Skeletal muscle tissue (tissue), 4 donors: ENCODE data around the gene LDHB. TPM values are rescaled to one million over a fixed set of nuclear protein-coding genes. Genes with fewer than 3 reads are reported as not detected.
"Not testable (repeated sequence)": the region's sequence is repeated elsewhere in the genome, so short reads cannot be mapped to it uniquely, and the experiment has no call there.

Experiments
- H3K27ac ChIP-seq: one replicate; pipeline ENCODE4 v1.7.0; 2013; ENCODE audit warnings: mild to moderate bottlenecking, low read depth, low read length, inconsistent platforms
- H3K27me3 ChIP-seq, 3 donors: one replicate each; pipeline ENCODE4 v1.7.0; 2013; ENCODE audit warnings: low read length in 3 of 3; ENCODE audit not compliant: control insufficient read depth in 3 of 3, insufficient read depth in 3 of 3
- H3K36me3 ChIP-seq, 3 donors: one replicate each; pipeline ENCODE4 v1.7.0; 2013; ENCODE audit warnings: low read length in 3 of 3; ENCODE audit not compliant: control insufficient read depth in 3 of 3, insufficient read depth in 3 of 3
- H3K4me1 ChIP-seq, 3 donors: one replicate each; pipeline ENCODE4 v1.7.0; 2013; ENCODE audit warnings: low read length in 3 of 3, mild to moderate bottlenecking in 3 of 3; ENCODE audit not compliant: control insufficient read depth in 3 of 3, insufficient read depth in 3 of 3
- H3K4me3 ChIP-seq, 3 donors: one replicate each; pipeline ENCODE4 v1.7.0; 2013; ENCODE audit warnings: low read length in 3 of 3
- H3K9ac ChIP-seq, 3 donors: one replicate each; pipeline ENCODE4 v1.7.0; 2013; ENCODE audit warnings: low read length in 3 of 3, mild to moderate bottlenecking in 3 of 3, moderate library complexity in 2 of 3, low read depth in 1 of 3
- H3K9me3 ChIP-seq, 3 donors: one replicate each; pipeline ENCODE4 v1.7.0; 2013; ENCODE audit warnings: low read length in 3 of 3; ENCODE audit not compliant: control insufficient read depth in 3 of 3
- total RNA-seq: library from RNA; depleted of rRNA; stranded (reverse); fragments of >200 nt; gene quantifications from one replicate; pipeline ENCODE4 v1.2.3, GENCODE V29; 2014
- donor health status: Osteomylitis.

Gene LDHB
- total RNA-seq, 1 donor from 2014 or later = 498 TPM

DNA sequence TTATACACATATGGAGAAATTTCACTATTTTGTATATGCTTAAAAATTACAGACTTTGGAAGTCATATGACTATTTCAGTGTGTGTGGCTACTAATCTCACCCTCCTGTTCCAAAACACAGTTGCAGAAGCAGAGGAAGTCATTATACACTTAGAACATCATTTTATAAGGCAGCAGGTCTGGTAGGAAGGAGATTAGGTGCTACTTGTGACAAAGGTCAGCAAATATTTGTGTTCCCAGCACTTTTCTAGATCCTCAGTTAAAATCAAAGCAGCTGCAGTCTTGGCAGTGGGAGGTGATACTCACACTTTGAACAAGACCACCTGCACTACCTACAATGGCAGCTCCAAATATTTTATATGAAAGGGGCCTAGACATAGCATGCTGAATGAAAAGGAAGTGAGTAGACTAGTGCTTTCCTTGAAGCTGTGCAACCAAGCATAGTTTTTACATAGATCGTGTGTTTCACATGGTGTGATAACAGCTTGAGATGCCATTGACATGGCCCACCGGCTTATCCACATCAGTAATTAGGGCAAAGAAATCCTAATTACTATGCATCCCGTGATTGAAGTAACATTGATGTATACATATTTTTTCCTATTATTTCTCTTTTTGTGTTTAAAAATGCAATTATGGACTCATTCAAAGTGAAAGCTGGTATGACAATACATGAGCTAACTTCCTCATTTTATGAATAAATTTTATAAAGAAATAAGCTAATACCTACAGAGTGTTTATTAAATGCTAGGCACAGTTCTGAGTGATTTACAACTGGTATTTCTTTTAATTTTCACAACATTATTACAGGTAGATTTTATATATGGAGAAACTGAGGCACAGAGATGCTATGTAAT lies 58.3 kb downstream of the LDHB start:
- Histone ChIP-seq H3K36me3 (no peaks in the 10 kb centered on the region), H3K4me3 (no peak overlapping the region), H3K4me1 (no peaks in the 10 kb centered on the region), H3K27ac (no peak overlapping the region), H3K9ac (no peak overlapping the region), H3K9me3 (no peaks in the 10 kb centered on the region), H3K27me3 (no peaks in the 10 kb centered on the region)

DNA sequence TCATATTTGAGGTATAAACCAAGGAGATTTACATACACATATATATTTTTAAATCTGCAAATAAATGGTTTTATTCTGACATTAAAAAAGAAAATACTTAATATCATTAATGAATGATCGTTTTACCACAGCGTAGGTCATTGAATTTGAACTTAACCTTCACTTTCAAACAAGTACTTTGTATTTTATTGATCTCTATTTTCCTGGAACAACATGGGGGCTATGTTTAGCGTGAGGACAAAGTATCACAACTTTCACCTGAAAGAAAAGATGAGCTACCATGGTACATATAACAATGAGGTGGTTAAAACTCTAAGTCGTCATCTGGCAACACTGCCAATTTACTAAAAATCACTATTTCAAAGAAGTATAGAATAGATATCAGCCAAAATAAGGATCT lies 59.0 kb downstream of the LDHB start:
- Histone ChIP-seq H3K9ac (no peak overlapping the region), H3K36me3 (no peaks in the 10 kb centered on the region), H3K9me3 (no peaks in the 10 kb centered on the region), H3K4me1 (no peaks in the 10 kb centered on the region), H3K27me3 (no peaks in the 10 kb centered on the region), H3K4me3 (no peak overlapping the region), H3K27ac (no peak overlapping the region)

DNA sequence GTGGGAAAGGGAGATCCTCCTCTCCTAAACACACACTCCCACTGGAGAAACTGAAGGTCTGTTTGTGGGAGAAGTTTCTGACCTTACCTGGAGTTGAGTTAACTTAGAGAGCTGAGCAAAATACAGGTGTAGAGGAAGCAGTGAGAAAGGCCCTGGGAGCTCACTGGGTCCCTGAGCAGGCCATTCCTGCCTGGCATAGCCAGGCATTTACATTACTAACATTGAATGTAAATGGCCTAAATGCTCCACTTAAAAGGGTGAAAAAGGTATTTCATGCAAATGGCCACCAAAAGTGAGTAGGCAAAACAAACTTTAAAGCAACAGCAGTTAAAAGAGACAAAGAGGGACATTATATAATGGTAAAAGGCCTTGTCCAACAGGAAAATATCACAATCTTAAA lies 62.3 kb downstream of the LDHB start:
- not testable (repeated sequence) for H3K4me3 ChIP-seq, H3K9me3 ChIP-seq, H3K9ac ChIP-seq, H3K27ac ChIP-seq, H3K4me1 ChIP-seq, H3K27me3 ChIP-seq, H3K36me3 ChIP-seq

DNA sequence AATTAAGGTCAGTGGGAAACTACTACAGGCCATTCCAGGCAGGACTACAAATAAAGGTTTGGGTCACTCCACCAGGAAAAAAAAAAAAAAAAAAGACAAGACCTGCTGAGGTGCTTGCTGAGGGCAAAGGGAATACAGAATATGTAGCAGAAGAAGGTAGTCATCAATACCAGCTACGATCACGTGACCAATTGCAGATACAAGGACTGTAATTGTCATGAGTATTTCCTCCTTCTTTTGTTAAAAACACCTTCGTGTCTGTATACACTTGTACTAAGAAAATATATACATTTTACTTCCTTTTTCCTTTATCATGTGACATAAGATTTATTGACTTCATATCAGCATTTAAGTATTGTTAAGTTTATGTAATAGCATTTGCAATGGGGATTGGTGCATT lies 72.2 kb downstream of the LDHB start:
- no peaks in the 10 kb centered on the region for H3K27me3 ChIP-seq
- H3K36me3 ChIP-seq = no peaks in the 10 kb centered on the region
- no peaks in the 10 kb centered on the region for H3K4me1 ChIP-seq
- H3K9me3 ChIP-seq = no peaks in the 10 kb centered on the region
- no peak overlapping the region for H3K27ac ChIP-seq
- H3K4me3 ChIP-seq = no peak overlapping the region
- H3K9ac ChIP-seq = no peak overlapping the region

Other genes starting within 250 kb of the LDHB start
- gene PYROXD1, start 220.2 kb downstream of the LDHB start, total RNA-seq = 8.4 TPM
- gene RECQL, start 156.2 kb downstream of the LDHB start, total RNA-seq = 32.4 TPM
- 27.1 TPM for gene GOLT1B, start 156.1 kb downstream of the LDHB start, total RNA-seq
- 7.8 TPM for gene SPX, start 131.5 kb downstream of the LDHB start, total RNA-seq
- not detected for gene GYS2, start 53.0 kb downstream of the LDHB start, total RNA-seq
- 32.4 TPM for gene KCNJ8, start 116.9 kb upstream of the LDHB start, total RNA-seq